Loucy (cell line): ENCODE data around the gene PSMF1.

Experiments used
- H2AFZ ChIP-seq: fragments of 200-600 bp; sonication (generic); 2 replicates; pipeline ENCODE4 v1.6.0; 2016; ENCODE audit warnings: antibody characterized with exemption, mild to moderate bottlenecking, low read length, moderate library complexity
- H3F3A ChIP-seq: fragments of 200-600 bp; 2 replicates; pipeline ENCODE4 v1.6.0; 2016; ENCODE audit warnings: antibody characterized with exemption, low read depth, mild to moderate bottlenecking
- H3K27me3 ChIP-seq: fragments of 200-600 bp; sonication (generic); 2 replicates; pipeline ENCODE4 v1.6.1; 2014; ENCODE audit warnings: low read length, mild to moderate bottlenecking; ENCODE audit not compliant: insufficient read depth, poor library complexity, severe bottlenecking
- H3K36me3 ChIP-seq: fragments of 200-600 bp; sonication (generic); 2 replicates; pipeline ENCODE4 v1.6.1; 2016; ENCODE audit warnings: low read length; ENCODE audit not compliant: insufficient read depth
- H3K4me1 ChIP-seq: fragments of 200-600 bp; sonication (generic); 2 replicates; pipeline ENCODE4 v1.5.1; 2014; ENCODE audit warnings: low read length, mild to moderate bottlenecking; ENCODE audit not compliant: insufficient read depth, poor library complexity, severe bottlenecking
- H3K4me2 ChIP-seq: fragments of 200-600 bp; sonication (generic); 2 replicates; pipeline ENCODE4 v1.6.0; 2014; ENCODE audit warnings: antibody characterized with exemption, low read length, low read depth, mild to moderate bottlenecking; ENCODE audit not compliant: poor library complexity, severe bottlenecking
- H3K4me3 ChIP-seq: fragments of 200-600 bp; sonication (generic); 2 replicates; pipeline ENCODE4 v1.5.1; 2014; ENCODE audit warnings: low read length, mild to moderate bottlenecking, mixed read lengths; ENCODE audit not compliant: poor library complexity, severe bottlenecking
- H3K79me2 ChIP-seq: fragments of 200-600 bp; sonication (generic); 2 replicates; pipeline ENCODE4 v1.6.1; 2014; ENCODE audit warnings: low read length; ENCODE audit not compliant: insufficient read depth
- H3K9ac ChIP-seq: fragments of 200-600 bp; sonication (generic); 2 replicates; pipeline ENCODE4 v1.6.0; 2014; ENCODE audit warnings: mild to moderate bottlenecking, low read depth, low read length, moderate library complexity; ENCODE audit not compliant: poor library complexity, severe bottlenecking
- H3K9me2 ChIP-seq: fragments of 200-600 bp; sonication (generic); replicated peaks from 2 replicates; pipeline ENCODE4 v1.6.1; 2016; ENCODE audit warnings: low read depth, low read length, mixed read lengths
- H3K9me3 ChIP-seq: fragments of 200-600 bp; sonication (generic); 2 replicates; pipeline ENCODE4 v1.6.1; 2014; ENCODE audit warnings: mild to moderate bottlenecking, antibody characterized with exemption, low read length, low read depth; ENCODE audit not compliant: insufficient read depth
- H4K20me1 ChIP-seq: fragments of 200-600 bp; sonication (generic); 2 replicates; pipeline ENCODE4 v1.6.0; 2014; ENCODE audit warnings: antibody characterized with exemption, low read length, mild to moderate bottlenecking; ENCODE audit not compliant: insufficient read depth, poor library complexity, severe bottlenecking
- EZH2phosphoT487 ChIP-seq: fragments of 200-600 bp; IDR thresholded peaks from 2 replicates; pipeline ENCODE4 v1.6.1; 2018; ENCODE audit warnings: antibody characterized with exemption, mild to moderate bottlenecking, moderate library complexity, borderline replicate concordance
- TF ChIP-seq, protein P1 (sequence below): fragments of 200-600 bp; sonication (generic); conservative IDR thresholded peaks from 2 replicates; pipeline ENCODE4 v1.5.1; 2014; ENCODE audit warnings: mild to moderate bottlenecking, antibody characterized with exemption, low read length

The PSMF1 gene

DNA sequence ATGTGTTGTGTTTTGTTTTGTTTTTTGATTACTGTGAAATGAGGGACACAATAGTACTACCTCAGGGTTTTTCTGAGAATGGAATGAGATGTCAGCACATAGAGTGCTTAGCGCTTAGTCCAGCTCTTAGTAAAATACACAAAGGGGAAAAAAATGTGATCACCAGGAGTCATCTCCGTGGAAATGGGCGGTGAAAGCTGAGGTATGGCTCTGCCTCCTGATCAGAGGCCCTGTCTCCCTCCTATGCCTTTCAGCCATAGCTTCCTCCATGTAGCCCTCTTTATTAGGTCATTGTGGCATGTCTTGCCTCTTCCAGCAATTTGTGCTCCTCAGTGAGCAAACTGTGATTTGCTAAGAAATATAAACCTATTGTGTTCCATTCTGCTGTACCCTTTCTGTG lies 13.0 kb downstream of the PSMF1 start:
- no peak overlapping the region for H3K4me2 ChIP-seq
- no peak overlapping the region for H3K4me3 ChIP-seq

DNA sequence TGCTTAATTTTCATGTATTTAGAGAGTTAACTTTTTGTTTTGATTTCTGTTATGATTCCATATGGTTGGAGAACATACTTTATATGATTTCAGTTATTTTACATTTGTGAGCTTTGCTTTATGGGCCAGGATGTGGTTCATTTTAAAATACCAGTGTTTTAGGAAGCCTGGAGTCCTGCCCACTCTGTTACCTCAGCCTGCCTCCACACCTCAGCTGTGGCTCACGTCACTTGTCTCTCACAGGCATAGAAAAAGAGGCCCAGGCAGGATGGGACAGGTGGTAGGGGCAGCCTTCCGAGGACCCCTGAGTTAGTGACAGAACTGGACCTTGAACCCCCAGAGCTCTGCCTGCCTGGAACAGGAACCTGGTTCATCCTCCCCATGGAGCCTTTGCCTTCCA lies 16.0 kb downstream of the PSMF1 start:
- Histone ChIP-seq H3K9me2 (no peaks in the 10 kb centered on the region), H2AFZ (no peak overlapping the region), H3F3A (no peaks in the 10 kb centered on the region), H3K79me2 (no peaks in the 10 kb centered on the region; the same call in 1 of the 2 replicates), H3K4me2 (peak overlapping the region; percentile 26), H3K4me3 (peak overlapping the region; percentile 14), H3K36me3 (peaks cover 85% of the 10 kb centered on the region), H3K27me3 (no peaks in the 10 kb centered on the region), H3K9ac (no peak overlapping the region), H4K20me1 (peaks cover 4% of the 10 kb centered on the region), H3K4me1 (peaks cover 10% of the 10 kb centered on the region), H3K9me3 (no peaks in the 10 kb centered on the region; the same call in 1 of the 2 replicates)
- TF ChIP-seq, protein P1, sequence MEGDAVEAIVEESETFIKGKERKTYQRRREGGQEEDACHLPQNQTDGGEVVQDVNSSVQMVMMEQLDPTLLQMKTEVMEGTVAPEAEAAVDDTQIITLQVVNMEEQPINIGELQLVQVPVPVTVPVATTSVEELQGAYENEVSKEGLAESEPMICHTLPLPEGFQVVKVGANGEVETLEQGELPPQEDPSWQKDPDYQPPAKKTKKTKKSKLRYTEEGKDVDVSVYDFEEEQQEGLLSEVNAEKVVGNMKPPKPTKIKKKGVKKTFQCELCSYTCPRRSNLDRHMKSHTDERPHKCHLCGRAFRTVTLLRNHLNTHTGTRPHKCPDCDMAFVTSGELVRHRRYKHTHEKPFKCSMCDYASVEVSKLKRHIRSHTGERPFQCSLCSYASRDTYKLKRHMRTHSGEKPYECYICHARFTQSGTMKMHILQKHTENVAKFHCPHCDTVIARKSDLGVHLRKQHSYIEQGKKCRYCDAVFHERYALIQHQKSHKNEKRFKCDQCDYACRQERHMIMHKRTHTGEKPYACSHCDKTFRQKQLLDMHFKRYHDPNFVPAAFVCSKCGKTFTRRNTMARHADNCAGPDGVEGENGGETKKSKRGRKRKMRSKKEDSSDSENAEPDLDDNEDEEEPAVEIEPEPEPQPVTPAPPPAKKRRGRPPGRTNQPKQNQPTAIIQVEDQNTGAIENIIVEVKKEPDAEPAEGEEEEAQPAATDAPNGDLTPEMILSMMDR = no peak
- no peak for TF ChIP-seq EZH2phosphoT487

More for the DNA sequence above, 13.0 kb downstream of the PSMF1 start:
- Histone ChIP-seq H2AFZ (no peak overlapping the region), H3K79me2 (no peaks in the 10 kb centered on the region; the same call in 1 of the 2 replicates), H3K9me3 (no peaks in the 10 kb centered on the region; the same call in 1 of the 2 replicates), H4K20me1 (peaks cover 4% of the 10 kb centered on the region), H3K4me1 (peaks cover 10% of the 10 kb centered on the region), H3K9ac (no peak overlapping the region), H3K9me2 (no peaks in the 10 kb centered on the region), H3K27me3 (no peaks in the 10 kb centered on the region), H3F3A (no peaks in the 10 kb centered on the region), H3K36me3 (peaks cover 80% of the 10 kb centered on the region)
- TF ChIP-seq EZH2phosphoT487 = no peak
- TF ChIP-seq, protein P1 = no peak

DNA sequence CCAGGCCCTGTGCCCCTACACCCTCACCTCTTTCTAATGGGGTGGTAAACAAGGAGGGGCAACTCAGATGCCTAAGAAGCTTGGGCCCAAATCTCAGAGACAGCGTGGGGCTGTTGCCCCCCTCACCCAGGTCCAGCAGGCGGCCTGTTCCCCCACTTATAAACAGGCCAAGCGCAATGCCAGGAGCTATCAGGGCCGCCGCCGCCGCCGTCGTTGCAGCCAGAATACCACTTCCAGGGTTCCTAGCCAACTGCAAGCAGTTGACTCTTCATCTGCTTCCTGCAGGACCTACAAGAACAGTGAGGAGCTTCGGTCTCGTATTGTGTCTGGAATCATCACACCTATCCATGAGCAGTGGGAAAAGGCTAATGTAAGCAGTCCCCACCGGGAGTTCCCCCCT lies 16.4 kb downstream of the PSMF1 start:
- Histone ChIP-seq H4K20me1 (peaks cover 4% of the 10 kb centered on the region), H3K79me2 (no peaks in the 10 kb centered on the region; the same call in 1 of the 2 replicates), H3K4me1 (peaks cover 10% of the 10 kb centered on the region), H3K9ac (no peak overlapping the region), H3K4me3 (no peak overlapping the region), H3K9me2 (no peaks in the 10 kb centered on the region), H2AFZ (no peak overlapping the region), H3K4me2 (peak overlapping the region; percentile 26), H3K9me3 (no peaks in the 10 kb centered on the region; the same call in 1 of the 2 replicates), H3K36me3 (peaks cover 82% of the 10 kb centered on the region), H3F3A (no peaks in the 10 kb centered on the region), H3K27me3 (no peaks in the 10 kb centered on the region)
- no peak for TF ChIP-seq EZH2phosphoT487
- TF ChIP-seq, protein P1 = no peak
